Measurements from ENCODE around the gene ZNF740. TPM values are rescaled to one million over a fixed set of nuclear protein-coding genes. Genes with fewer than 3 reads are reported as not detected.

Gene ZNF740
- total RNA-seq, 1 experiment from 2014 or later: 7.4 TPM

GRCh38 chr12:53214221-53214620 lies 33.7 kb downstream of the ZNF740 start:
- no peak for DNase-seq (ENCODE audit: low read depth)

- no peak for DNase-seq (ENCODE audit: low read depth)
Observed at GRCh38 chr12:53214687-53215455, 34.3 kb downstream of the ZNF740 start.

GRCh38 chr12:53215497-53215896 lies 35.0 kb downstream of the ZNF740 start:
- DNase-seq (ENCODE audit: low read depth): no peak

GRCh38 chr12:53217051-53217930 lies 36.8 kb downstream of the ZNF740 start:
- peak; percentile 37 for DNase-seq (ENCODE audit: low read depth)

- no peak for DNase-seq (ENCODE audit: low read depth)
Observed at GRCh38 chr12:53217931-53218307, 37.4 kb downstream of the ZNF740 start.

- no peak for DNase-seq (ENCODE audit: low read depth)
Observed at GRCh38 chr12:53218551-53219291, 38.2 kb downstream of the ZNF740 start.

GRCh38 chr12:53219292-53219955 lies 38.9 kb downstream of the ZNF740 start:
- peak; percentile 53 for DNase-seq (ENCODE audit: low read depth)

GRCh38 chr12:53219956-53220693 lies 39.6 kb downstream of the ZNF740 start:
- DNase-seq (ENCODE audit: low read depth): peak; percentile 76

- peak; percentile 88 for DNase-seq (ENCODE audit: low read depth)
Observed at GRCh38 chr12:53220694-53221202, 40.2 kb downstream of the ZNF740 start.

GRCh38 chr12:53221203-53222080 lies 40.9 kb downstream of the ZNF740 start:
- peak; percentile 53 for DNase-seq (ENCODE audit: low read depth)

GRCh38 chr12:53222170-53222721 lies 41.7 kb downstream of the ZNF740 start:
- no peak for DNase-seq (ENCODE audit: low read depth)

- DNase-seq (ENCODE audit: low read depth): no peak
Observed at GRCh38 chr12:53222806-53223261, 42.3 kb downstream of the ZNF740 start.

GRCh38 chr12:53223389-53224060 lies 43.0 kb downstream of the ZNF740 start:
- DNase-seq (ENCODE audit: low read depth): no peak

- no peak for DNase-seq (ENCODE audit: low read depth)
Observed at GRCh38 chr12:53224061-53224896, 43.8 kb downstream of the ZNF740 start.

GRCh38 chr12:53224897-53225634 lies 44.5 kb downstream of the ZNF740 start:
- no peak for DNase-seq (ENCODE audit: low read depth)

- no peak for DNase-seq (ENCODE audit: low read depth)
Observed at GRCh38 chr12:53225635-53226424, 45.3 kb downstream of the ZNF740 start.
